Measurements from ENCODE around the gene PLCB4. TPM values are rescaled to one million over a fixed set of nuclear protein-coding genes. Genes with fewer than 3 reads are reported as not detected.

The PLCB4 gene
- polyA plus RNA-seq, 1 experiment: 8.8 TPM

- ChIA-PET POLR2A (no interaction called here), CTCF (no interaction called here)
- no peak overlapping the region for H3K4me3 ChIP-seq (ENCODE audit: low read depth, low read length)
- no peaks in the 10 kb centered on the region; the same call in 1 of the 2 replicates for H3K36me3 ChIP-seq (ENCODE audit: control insufficient read depth, insufficient read depth, low read length)
- DNase-seq (ENCODE audit: low read depth): no peak
- no peak for TF ChIP-seq CTCF (IDR thresholded peaks at IDR 0.05; ENCODE audit: insufficient read depth, low read depth, low read length)
- no peaks in the 10 kb centered on the region for H3K27me3 ChIP-seq (ENCODE audit: control insufficient read depth, insufficient read depth, low read length)
Measured at GRCh38 chr20:9134346-9134745, 65.5 kb downstream of the PLCB4 start.

GRCh38 chr20:9136114-9136513 lies 67.2 kb downstream of the PLCB4 start:
- TF ChIP-seq CTCF (IDR thresholded peaks at IDR 0.05; ENCODE audit: insufficient read depth, low read depth, low read length): no peak
- POLR2A ChIA-PET: no interaction called here

GRCh38 chr20:9137001-9137400 lies 68.1 kb downstream of the PLCB4 start:
- no peaks in the 10 kb centered on the region; the same call in 1 of the 2 replicates for H3K36me3 ChIP-seq (ENCODE audit: control insufficient read depth, insufficient read depth, low read length)
- ChIA-PET CTCF (no interaction called here), POLR2A (no interaction called here)
- no peak for TF ChIP-seq CTCF (IDR thresholded peaks at IDR 0.05; ENCODE audit: insufficient read depth, low read depth, low read length)
- no peak overlapping the region for H3K4me3 ChIP-seq (ENCODE audit: low read depth, low read length)
- no peak for DNase-seq (ENCODE audit: low read depth)
- no peaks in the 10 kb centered on the region for H3K27me3 ChIP-seq (ENCODE audit: control insufficient read depth, insufficient read depth, low read length)

More at GRCh38 chr20:9136114-9136513, 67.2 kb downstream of the PLCB4 start:
- DNase-seq (ENCODE audit: low read depth): no peak
- CTCF ChIA-PET: no interaction called here
- Histone ChIP-seq H3K27me3 (ENCODE audit: control insufficient read depth, insufficient read depth, low read length) (no peaks in the 10 kb centered on the region), H3K36me3 (ENCODE audit: control insufficient read depth, insufficient read depth, low read length) (no peaks in the 10 kb centered on the region; the same call in 1 of the 2 replicates), H3K4me3 (ENCODE audit: low read depth, low read length) (no peak overlapping the region)

- ChIA-PET POLR2A (no interaction called here), CTCF (interaction anchor here (0.7 to 1.4 kb wide), 2 partner anchors 57 to 258 kb away, joined by 3 read pairs; no protein-coding TSS in a partner anchor)
- no peaks in the 10 kb centered on the region for H3K27me3 ChIP-seq (ENCODE audit: control insufficient read depth, insufficient read depth, low read length)
- no peak for DNase-seq (ENCODE audit: low read depth)
- no peak overlapping the region for H3K4me3 ChIP-seq (ENCODE audit: low read depth, low read length)
- no peaks in the 10 kb centered on the region for H3K36me3 ChIP-seq (ENCODE audit: control insufficient read depth, insufficient read depth, low read length)
- TF ChIP-seq CTCF (IDR thresholded peaks at IDR 0.05; ENCODE audit: insufficient read depth, low read depth, low read length): no peak
Measured at GRCh38 chr20:9139106-9139833, 70.4 kb downstream of the PLCB4 start.

- CTCF ChIA-PET: interaction anchor here (1.4 kb wide), 1 partner anchor 58 kb away, joined by 3 read pairs; no protein-coding TSS in a partner anchor
- no peak for TF ChIP-seq CTCF (IDR thresholded peaks at IDR 0.05; ENCODE audit: insufficient read depth, low read depth, low read length)
- Histone ChIP-seq H3K4me3 (ENCODE audit: low read depth, low read length) (no peak overlapping the region), H3K27me3 (ENCODE audit: control insufficient read depth, insufficient read depth, low read length) (no peaks in the 10 kb centered on the region), H3K36me3 (ENCODE audit: control insufficient read depth, insufficient read depth, low read length) (no peaks in the 10 kb centered on the region)
- no peak for DNase-seq (ENCODE audit: low read depth)
- POLR2A ChIA-PET: no interaction called here
Measured at GRCh38 chr20:9140162-9140760, 71.4 kb downstream of the PLCB4 start.

Measured in BJ (cell line).